ENCODE data around the gene GMFB.

GMFB gene

GRCh38 chr14:54490445-54491175 is 1.8 kb upstream of the GMFB start:
- DNase-seq (ENCODE audit: low read depth) = no peak

GRCh38 chr14:54489731-54490444 is 1.1 kb upstream of the GMFB start:
- DNase-seq (ENCODE audit: low read depth) = no peak

GRCh38 chr14:54489318-54489683 is 521 bp upstream of the GMFB start:
- DNase-seq (ENCODE audit: low read depth) = no peak

- no peak for DNase-seq (ENCODE audit: low read depth)
These were observed 498 bp downstream of the GMFB start for GRCh38 chr14:54488318-54488645.

- no peak for DNase-seq (ENCODE audit: low read depth)
These were observed 1.0 kb downstream of the GMFB start for GRCh38 chr14:54487771-54488170.

GRCh38 chr14:54486685-54487084 is 2.1 kb downstream of the GMFB start:
- DNase-seq (ENCODE audit: low read depth) = no peak

- DNase-seq (ENCODE audit: low read depth) = no peak
These were observed 4.9 kb downstream of the GMFB start for GRCh38 chr14:54483846-54484245.

- no peak for DNase-seq (ENCODE audit: low read depth)
These were observed 5.6 kb downstream of the GMFB start for GRCh38 chr14:54483073-54483745.

- no peak for DNase-seq (ENCODE audit: low read depth)
These were observed 7.1 kb downstream of the GMFB start for GRCh38 chr14:54481695-54482094.

GRCh38 chr14:54480830-54481562 is 7.8 kb downstream of the GMFB start:
- DNase-seq (ENCODE audit: low read depth) = no peak

GRCh38 chr14:54478636-54479215 is 10.1 kb downstream of the GMFB start:
- no peak for DNase-seq (ENCODE audit: low read depth)

- DNase-seq (ENCODE audit: low read depth) = no peak
These were observed 12.9 kb downstream of the GMFB start for GRCh38 chr14:54475911-54476310.

- DNase-seq (ENCODE audit: low read depth) = no peak
These were observed 13.4 kb downstream of the GMFB start for GRCh38 chr14:54475187-54475899.

GRCh38 chr14:54474232-54474793 is 14.5 kb downstream of the GMFB start:
- DNase-seq (ENCODE audit: low read depth) = no peak

- no peak for DNase-seq (ENCODE audit: low read depth)
These were observed 16.5 kb downstream of the GMFB start for GRCh38 chr14:54472315-54472714.

- DNase-seq (ENCODE audit: low read depth) = no peak
These were observed 17.1 kb downstream of the GMFB start for GRCh38 chr14:54471641-54472040.

GRCh38 chr14:54470701-54471100 is 18.1 kb downstream of the GMFB start:
- DNase-seq (ENCODE audit: low read depth) = no peak

GRCh38 chr14:54467280-54467679 is 21.5 kb downstream of the GMFB start:
- DNase-seq (ENCODE audit: low read depth) = no peak

GRCh38 chr14:54465654-54466053 is 23.1 kb downstream of the GMFB start:
- DNase-seq (ENCODE audit: low read depth) = no peak

- no peak for DNase-seq (ENCODE audit: low read depth)
These were observed 26.7 kb downstream of the GMFB start for GRCh38 chr14:54462048-54462447.

- no peak for DNase-seq (ENCODE audit: low read depth)
These were observed 29.7 kb downstream of the GMFB start for GRCh38 chr14:54459106-54459505.
